ENCODE data around the gene TEAD1.

DNA sequence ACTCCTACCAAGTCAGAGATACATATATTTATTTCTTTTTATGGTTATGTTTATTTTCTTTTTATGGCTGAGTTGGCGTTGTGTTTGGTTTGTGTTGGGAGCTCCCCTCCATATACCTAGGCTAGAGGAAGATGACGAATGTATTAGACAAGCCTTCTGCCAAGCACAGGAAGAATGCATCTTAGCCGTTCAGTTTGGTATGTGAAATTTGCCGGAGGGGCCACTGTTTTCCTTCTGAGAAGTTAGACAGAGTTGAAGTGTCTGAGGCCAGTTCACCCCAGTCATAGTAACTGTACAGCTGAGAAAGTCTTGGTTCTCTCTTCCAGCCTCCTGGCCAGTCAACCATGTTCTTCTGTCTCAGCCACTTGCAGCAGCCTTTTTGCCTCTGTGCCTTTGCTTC lies 29.8 kb downstream of the TEAD1 start:
- TF ChIP-seq, protein P1, sequence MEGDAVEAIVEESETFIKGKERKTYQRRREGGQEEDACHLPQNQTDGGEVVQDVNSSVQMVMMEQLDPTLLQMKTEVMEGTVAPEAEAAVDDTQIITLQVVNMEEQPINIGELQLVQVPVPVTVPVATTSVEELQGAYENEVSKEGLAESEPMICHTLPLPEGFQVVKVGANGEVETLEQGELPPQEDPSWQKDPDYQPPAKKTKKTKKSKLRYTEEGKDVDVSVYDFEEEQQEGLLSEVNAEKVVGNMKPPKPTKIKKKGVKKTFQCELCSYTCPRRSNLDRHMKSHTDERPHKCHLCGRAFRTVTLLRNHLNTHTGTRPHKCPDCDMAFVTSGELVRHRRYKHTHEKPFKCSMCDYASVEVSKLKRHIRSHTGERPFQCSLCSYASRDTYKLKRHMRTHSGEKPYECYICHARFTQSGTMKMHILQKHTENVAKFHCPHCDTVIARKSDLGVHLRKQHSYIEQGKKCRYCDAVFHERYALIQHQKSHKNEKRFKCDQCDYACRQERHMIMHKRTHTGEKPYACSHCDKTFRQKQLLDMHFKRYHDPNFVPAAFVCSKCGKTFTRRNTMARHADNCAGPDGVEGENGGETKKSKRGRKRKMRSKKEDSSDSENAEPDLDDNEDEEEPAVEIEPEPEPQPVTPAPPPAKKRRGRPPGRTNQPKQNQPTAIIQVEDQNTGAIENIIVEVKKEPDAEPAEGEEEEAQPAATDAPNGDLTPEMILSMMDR (IDR thresholded peaks at IDR 0.05; ENCODE audit: insufficient read depth, low read length): no peak
- TF ChIP-seq POLR2AphosphoS5 (IDR thresholded peaks at IDR 0.05; ENCODE audit: low read depth): no peak
- TF ChIP-seq, protein P2, sequence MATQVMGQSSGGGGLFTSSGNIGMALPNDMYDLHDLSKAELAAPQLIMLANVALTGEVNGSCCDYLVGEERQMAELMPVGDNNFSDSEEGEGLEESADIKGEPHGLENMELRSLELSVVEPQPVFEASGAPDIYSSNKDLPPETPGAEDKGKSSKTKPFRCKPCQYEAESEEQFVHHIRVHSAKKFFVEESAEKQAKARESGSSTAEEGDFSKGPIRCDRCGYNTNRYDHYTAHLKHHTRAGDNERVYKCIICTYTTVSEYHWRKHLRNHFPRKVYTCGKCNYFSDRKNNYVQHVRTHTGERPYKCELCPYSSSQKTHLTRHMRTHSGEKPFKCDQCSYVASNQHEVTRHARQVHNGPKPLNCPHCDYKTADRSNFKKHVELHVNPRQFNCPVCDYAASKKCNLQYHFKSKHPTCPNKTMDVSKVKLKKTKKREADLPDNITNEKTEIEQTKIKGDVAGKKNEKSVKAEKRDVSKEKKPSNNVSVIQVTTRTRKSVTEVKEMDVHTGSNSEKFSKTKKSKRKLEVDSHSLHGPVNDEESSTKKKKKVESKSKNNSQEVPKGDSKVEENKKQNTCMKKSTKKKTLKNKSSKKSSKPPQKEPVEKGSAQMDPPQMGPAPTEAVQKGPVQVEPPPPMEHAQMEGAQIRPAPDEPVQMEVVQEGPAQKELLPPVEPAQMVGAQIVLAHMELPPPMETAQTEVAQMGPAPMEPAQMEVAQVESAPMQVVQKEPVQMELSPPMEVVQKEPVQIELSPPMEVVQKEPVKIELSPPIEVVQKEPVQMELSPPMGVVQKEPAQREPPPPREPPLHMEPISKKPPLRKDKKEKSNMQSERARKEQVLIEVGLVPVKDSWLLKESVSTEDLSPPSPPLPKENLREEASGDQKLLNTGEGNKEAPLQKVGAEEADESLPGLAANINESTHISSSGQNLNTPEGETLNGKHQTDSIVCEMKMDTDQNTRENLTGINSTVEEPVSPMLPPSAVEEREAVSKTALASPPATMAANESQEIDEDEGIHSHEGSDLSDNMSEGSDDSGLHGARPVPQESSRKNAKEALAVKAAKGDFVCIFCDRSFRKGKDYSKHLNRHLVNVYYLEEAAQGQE (IDR thresholded peaks at IDR 0.05; ENCODE audit: insufficient replicate concordance, low read depth): no peak
- no peak for TF ChIP-seq SPI1 (IDR thresholded peaks at IDR 0.05; ENCODE audit: borderline replicate concordance, low read depth)
- no peak for TF ChIP-seq GABPA (IDR thresholded peaks at IDR 0.05; ENCODE audit: low read depth)
